ENCODE data around the gene SNX21. TPM values are rescaled to one million over a fixed set of nuclear protein-coding genes. Genes with fewer than 3 reads are reported as not detected.

The SNX21 gene
- total and polyA plus RNA-seq, 2 donors (not counting 3 experiments of a cell fraction or from before 2014, with no cell fraction given): 11.6 to 11.9 TPM

DNA sequence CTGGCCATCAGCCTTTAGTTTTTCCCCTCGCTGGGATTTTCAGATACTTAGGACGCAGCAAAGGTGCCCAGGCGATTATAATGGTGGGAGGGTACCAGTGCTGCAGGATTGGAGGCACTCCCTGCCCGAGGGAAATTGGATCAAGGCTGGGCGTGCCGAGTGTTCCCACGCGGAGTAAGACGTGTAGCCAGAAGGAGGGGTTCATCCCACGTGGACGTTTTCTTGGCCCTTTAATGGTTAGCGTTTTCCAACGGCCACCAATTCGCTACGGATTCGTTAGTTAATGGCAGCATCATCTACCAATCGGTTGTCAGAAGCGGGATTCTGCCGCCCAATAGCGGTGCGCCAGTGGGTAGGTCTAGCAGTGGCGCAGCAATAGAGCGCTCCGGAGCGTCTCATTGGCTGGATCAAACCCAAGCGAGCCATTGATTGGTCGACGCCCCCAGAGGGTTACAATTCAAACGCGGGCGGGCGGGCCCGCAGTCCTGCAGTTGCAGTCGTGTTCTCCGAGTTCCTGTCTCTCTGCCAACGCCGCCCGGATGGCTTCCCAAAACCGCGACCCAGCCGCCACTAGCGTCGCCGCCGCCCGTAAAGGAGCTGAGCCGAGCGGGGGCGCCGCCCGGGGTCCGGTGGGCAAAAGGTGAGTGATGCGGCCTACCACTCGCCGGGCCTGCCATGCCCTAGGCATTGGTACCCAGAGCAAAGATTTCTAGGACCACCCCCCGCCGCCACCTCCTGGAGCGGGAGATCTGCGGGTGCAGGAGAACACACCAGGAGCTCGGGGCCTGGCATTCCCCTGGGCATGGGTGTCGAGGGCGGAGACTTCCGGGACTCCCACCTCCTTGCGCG is 21.2 kb upstream of the SNX21 start, which contains the start of gene UBE2C:
TSS of gene UBE2C (plus strand) at position 488 of the 849 bp plus-strand sequence. CDS start at position 540, 52 bp downstream.
- H3K9me1 ChIP-seq (replicated peaks; ENCODE audit: control insufficient read depth, extremely low read depth, insufficient read depth, low read length): no peaks in the 10 kb centered on the region
- H3K27me3 ChIP-seq (ENCODE audit: control insufficient read depth in 2 of 2, insufficient read depth in 2 of 2, low read length in 2 of 2): no peaks in the 10 kb centered on the region
- peaks cover 25% of the 10 kb centered on the region for H3K79me2 ChIP-seq (ENCODE audit: control insufficient read depth, insufficient read depth, low read length)
- peak within 1 kb of the TSS; percentile 41 for H3K27ac ChIP-seq (ENCODE audit: insufficient read depth, low read depth, low read length)
- TF ChIP-seq GATA2 (IDR thresholded peaks at IDR 0.05; ENCODE audit: insufficient read depth, insufficient read length, low read depth, low read length) (no peak), FOS (IDR thresholded peaks at IDR 0.05; ENCODE audit: borderline replicate concordance, insufficient read depth, low read length) (no peak), JUN (IDR thresholded peaks at IDR 0.05; ENCODE audit: borderline replicate concordance, insufficient read depth, insufficient read length, low read depth) (no peak), EZH2 (IDR thresholded peaks at IDR 0.05; ENCODE audit: borderline replicate concordance, low read depth, low read length, severe bottlenecking) (no peak), MYC (IDR thresholded peaks at IDR 0.05; ENCODE audit: low read depth, low read length) (peak; percentile 86), POLR2AphosphoS5 (IDR thresholded peaks at IDR 0.05; ENCODE audit: insufficient read depth, low read depth, low read length) (peak; percentile 79), POLR2A (IDR thresholded peaks at IDR 0.05; ENCODE audit: low read depth, low read length) (peak; percentile 50)
- TF ChIP-seq, protein P1, sequence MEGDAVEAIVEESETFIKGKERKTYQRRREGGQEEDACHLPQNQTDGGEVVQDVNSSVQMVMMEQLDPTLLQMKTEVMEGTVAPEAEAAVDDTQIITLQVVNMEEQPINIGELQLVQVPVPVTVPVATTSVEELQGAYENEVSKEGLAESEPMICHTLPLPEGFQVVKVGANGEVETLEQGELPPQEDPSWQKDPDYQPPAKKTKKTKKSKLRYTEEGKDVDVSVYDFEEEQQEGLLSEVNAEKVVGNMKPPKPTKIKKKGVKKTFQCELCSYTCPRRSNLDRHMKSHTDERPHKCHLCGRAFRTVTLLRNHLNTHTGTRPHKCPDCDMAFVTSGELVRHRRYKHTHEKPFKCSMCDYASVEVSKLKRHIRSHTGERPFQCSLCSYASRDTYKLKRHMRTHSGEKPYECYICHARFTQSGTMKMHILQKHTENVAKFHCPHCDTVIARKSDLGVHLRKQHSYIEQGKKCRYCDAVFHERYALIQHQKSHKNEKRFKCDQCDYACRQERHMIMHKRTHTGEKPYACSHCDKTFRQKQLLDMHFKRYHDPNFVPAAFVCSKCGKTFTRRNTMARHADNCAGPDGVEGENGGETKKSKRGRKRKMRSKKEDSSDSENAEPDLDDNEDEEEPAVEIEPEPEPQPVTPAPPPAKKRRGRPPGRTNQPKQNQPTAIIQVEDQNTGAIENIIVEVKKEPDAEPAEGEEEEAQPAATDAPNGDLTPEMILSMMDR (IDR thresholded peaks at IDR 0.05; ENCODE audit: extremely low read depth in 1 of 2, insufficient read depth in 1 of 2, low read depth in 1 of 2, low read length in 2 of 2): no peak
- TF ChIP-seq, protein P2, sequence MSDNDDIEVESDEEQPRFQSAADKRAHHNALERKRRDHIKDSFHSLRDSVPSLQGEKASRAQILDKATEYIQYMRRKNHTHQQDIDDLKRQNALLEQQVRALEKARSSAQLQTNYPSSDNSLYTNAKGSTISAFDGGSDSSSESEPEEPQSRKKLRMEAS (IDR thresholded peaks at IDR 0.05; ENCODE audit: insufficient read depth, insufficient read length): peak; percentile 94
- intact Hi-C loops (cut with micrococcal nuclease): loop anchor here (1.0 to 10.0 kb wide), 4 partner anchors 22 to 552 kb away; partner anchors contain the start of genes ACOT8, NCOA5 and ZSWIM3
- no peaks in the 10 kb centered on the region for H4K20me1 ChIP-seq (replicated peaks; ENCODE audit: control insufficient read depth, extremely low read depth, insufficient read depth, low read length)
- dilution Hi-C loops (cut with MboI; ENCODE audit: extremely low pct_ligation_motif_present, low sequenced_read_pairs): no loop called here
- peak within 1 kb of the TSS; percentile 78 for H3K9ac ChIP-seq (replicated peaks; ENCODE audit: extremely low read depth, insufficient read depth, low read length)
- POLR2A ChIA-PET: no interaction called here
- CTCF ChIA-PET: interaction anchor here (1.0 to 2.9 kb wide), 3 partner anchors 12 to 158 kb away, joined by 3 to 12 read pairs (median 5); no protein-coding TSS in a partner anchor
- peaks cover 15% of the 10 kb centered on the region for H3K4me1 ChIP-seq (ENCODE audit: control insufficient read depth, extremely low read depth, insufficient read depth, low read length)
- peak within 1 kb of the TSS; percentile 76 for H2AFZ ChIP-seq (ENCODE audit: low read depth, low read length)
- DNase-seq (ENCODE audit: low read depth, low spot score) (peak; percentile 100), FAIRE-seq (peak; percentile 100)
- TSS peak; percentile 71 for BruUV-seq (replicated peaks)
- peaks cover 3 to 10% of the 10 kb centered on the region in 2 experiments for H3K36me3 ChIP-seq (ENCODE audit: control insufficient read depth in 2 of 2, extremely low read depth in 1 of 2, insufficient read depth in 2 of 2, low read length in 2 of 2)
- H3K9me3 ChIP-seq (replicated peaks; ENCODE audit: control insufficient read depth, insufficient read depth, low read length): no peaks in the 10 kb centered on the region
- H3K4me2 ChIP-seq (ENCODE audit: insufficient read depth, low read length): peak within 1 kb of the TSS; percentile 91
- H3K4me3 ChIP-seq (replicated peaks in 1 of 3; ENCODE audit: insufficient read depth in 1 of 3, low read depth in 1 of 3, low read length in 3 of 3): peak within 1 kb of the TSS; percentile 59 to 96 (median 90)
